Stimulated activated CD8-positive, alpha-beta memory T cell treated with anti-CD3 and anti-CD28 coated beads, Interleukin-4, amount 100 ng/mL, for 48 hours (primary cell): ENCODE measurements around the gene FGG.
A peak's percentile ranks its signal among the peaks of the same experiment; 100 is the strongest.

Experiments
- DNase-seq: peaks from one replicate; pipeline ENCODE4 v3.0.0-alpha.2; 2020

FGG gene

GRCh38 chr4:154612472-154613414 lies at the start of gene FGG:
Gene FGG (minus strand): TSS chr4:154612656. CDS start chr4:154612609, 47 bp downstream.
- no peak for DNase-seq

DNA sequence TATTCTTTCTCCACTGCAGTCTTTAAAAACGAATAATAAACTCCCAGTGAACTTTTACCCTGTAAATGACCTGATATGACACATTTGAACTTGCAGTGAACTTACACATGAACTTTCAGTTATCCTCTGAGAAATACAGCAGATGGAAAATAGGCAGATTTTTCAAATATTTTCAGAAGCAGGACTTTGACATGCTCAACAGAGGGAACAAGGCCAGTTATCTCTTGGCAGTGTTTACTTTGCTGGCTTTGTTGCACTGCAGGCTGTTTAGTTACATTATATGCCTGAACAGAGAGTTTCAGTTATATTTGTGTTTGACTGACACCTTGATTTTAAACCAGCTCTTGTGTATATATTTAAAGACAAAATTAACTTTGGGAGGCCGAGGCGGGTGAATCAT lies 47.6 kb upstream of the FGG start:
- no peak for DNase-seq

GRCh38 chr4:154658680-154659405 lies 46.4 kb upstream of the FGG start:
- DNase-seq = no peak

- DNase-seq = no peak
Measured at GRCh38 chr4:154643493-154643892, 31.0 kb upstream of the FGG start.

DNA sequence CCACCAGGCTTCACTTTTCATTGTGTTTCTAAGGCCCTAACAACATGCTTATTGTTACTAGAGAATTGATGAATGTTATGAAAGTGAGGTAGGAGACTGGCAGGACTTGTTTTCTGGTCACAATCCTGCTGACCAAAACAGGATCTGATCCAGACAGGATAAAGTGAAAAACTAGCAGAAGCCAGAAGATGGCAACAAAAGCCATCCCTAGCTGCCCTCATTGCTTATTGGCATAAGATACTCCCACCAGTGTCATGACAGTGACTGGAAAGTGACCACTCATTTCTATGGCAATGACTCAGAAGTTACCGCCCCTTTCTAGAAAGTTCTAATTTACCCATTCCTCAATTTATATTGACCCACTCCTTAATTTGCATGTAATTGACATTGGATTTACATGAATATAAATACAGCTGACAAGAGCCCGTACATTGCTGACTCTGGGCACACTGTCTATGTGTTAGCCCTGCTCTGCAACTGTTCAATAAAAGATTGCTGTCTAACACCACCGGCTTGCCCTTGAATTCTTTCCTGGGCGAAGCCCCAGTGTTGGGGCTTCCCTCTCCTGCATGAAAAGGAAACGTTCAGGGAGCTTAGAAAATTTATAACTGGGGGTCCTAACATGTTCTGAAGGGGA lies 30.0 kb upstream of the FGG start:
- DNase-seq = no peak

GRCh38 chr4:154640999-154641398 lies 28.5 kb upstream of the FGG start:
- no peak for DNase-seq

DNA sequence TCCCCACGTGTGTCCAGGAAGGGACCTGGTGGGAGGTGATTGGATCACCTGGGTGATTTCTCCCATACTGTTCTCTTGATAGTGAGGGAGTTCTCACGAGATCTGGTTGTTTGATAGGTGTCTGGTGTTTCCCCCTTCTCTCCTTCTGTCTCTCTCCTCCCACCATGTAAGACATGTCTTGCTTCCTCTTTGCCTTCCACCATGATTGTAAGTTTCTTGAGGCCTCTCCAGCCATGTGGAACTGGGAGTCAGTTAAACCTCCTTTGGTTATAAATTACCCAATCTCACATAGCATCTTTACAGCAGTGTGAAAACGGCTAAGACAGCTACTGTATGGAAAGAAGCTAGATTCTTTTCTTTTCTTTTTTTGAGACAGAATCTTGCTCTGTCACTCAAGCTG lies 21.6 kb upstream of the FGG start:
- no peak for DNase-seq

DNA sequence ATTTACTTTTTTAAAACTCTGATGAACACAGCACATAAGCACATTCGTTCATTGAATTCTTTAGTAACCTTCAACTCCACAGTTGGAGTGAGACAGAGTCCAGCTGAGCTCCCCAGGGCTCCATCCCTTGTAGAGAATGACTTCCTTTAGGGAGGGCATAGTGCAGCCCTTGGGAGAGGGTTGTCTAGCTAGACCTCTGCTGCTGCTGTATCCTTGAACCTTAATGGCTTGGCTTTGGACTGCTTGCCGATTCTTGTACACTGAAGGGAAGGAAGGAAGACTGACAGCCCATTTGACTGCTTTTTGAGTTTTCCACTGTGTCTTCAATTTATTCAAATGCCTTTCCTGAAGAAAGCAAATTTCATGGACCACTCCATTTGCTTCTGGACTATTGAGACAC lies 19.4 kb upstream of the FGG start:
- no peak for DNase-seq

DNA sequence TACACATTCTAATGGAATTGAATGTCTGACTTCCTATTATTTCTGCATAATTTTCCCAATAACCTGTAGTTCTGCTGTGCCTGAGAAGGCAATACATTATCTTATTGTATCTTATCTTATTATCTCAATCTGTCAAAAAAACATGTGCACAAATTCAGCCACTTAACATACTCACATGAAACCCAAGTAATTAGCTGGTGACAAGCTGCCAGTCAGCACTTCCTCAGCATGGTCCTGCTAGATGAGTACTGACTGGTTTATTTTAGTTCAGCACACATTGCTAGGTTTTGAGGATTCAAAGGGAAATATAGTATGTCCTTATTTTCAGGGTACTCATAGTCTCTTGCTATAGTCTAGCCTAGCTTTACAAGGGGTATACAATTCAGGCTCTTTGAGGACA lies 17.9 kb upstream of the FGG start:
- DNase-seq = no peak

GRCh38 chr4:154626793-154627484 lies 14.5 kb upstream of the FGG start:
- DNase-seq = peak; percentile 67

DNA sequence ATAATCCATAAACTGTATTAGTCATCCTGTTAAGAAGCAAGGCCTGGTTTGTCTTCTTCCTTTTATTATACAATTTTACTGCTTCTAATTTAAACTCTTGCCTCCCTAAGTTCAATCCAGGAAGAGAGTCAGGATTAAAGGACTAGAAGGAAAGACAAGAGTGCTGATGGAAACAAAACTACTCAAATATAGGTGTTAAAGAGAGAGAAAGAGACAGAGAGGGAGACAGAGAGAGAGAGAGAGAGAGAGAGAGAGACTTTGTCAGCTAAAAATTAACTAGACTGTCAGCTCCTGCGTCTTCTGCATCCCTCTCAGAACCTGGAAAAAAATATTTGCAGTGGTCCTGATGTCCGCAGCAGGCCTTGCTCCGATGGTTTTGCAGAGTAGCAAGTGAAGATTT lies 13.5 kb upstream of the FGG start:
- DNase-seq = no peak

DNA sequence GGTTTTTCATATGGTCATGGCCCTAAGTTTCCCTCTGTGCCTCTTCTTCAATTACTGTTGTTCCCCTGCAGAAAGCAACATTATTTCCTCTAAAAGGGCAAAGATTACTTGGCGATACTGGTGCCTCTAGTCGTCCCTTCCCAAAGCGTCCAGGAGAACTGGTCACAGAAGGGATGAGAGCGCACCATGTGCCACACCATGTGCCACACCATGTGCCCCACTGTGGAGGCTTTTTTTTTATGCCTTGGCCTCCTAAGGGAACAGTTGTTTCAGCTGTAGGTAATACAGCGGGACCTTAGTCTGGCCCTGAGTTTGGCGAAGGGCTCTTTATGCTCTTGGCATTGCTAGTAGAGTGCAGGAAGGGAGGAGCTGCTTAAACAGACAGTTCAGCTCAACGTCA lies 11.5 kb upstream of the FGG start:
- DNase-seq = no peak

DNA sequence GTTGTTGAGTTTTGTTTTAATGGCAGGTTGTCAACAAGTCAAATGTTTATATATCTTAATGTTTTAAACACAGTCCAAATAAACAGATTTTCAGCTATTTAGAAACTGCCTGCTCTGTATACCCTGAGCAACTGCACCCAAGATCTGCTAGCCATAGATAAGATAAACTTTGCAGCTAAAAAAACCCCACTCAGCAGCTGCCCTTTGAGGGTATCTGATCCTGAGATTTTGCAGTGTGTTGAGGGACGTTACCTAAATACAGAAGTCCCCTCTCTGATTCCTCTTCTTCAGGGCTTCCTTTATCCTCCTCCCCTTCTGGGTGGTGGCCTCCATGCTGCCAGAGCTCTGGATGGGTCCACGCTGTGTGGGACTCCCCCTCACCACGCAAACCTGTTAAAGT lies 11.0 kb upstream of the FGG start:
- DNase-seq = no peak

DNA sequence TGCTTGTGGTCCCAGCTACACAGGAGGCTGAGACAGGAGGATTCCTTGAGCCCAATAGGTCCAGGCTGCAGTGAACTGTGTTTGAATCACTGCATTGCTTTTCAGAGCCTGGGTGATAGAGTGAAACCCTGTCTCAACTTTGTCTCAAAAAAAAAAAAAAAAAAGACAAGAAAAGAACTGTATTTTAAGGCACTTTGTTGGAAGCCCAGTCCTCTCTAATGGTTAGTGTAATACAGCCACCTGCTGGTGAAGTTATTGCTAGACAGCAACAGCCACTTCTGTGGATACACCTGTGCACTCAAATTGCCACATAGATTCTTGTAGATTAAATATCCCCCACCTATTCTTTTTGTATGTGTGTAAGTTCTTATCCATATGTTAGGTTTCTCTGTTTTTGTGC lies 10.1 kb upstream of the FGG start:
- no peak for DNase-seq

DNA sequence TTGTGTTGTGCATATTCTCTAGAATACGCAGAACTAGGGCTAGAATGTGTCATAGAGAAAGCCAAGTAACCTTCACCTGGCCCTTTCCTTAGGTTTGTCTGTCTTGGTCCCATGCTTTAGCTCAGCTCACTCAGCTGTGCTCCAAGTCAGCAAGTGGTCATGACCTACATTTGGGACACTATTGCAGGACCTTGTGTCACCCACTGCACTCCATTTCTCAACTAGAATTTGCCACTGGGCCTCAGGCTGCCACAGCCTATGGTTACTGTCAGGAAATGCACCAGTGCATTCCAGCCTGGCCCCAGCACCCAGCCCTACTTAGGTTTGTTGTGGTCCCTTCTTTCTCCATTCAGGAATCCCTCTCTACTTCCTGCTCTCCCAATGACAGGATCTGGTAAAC lies 7.7 kb upstream of the FGG start:
- DNase-seq = no peak

- DNase-seq = peak; percentile 62
Measured at GRCh38 chr4:154618708-154619315, 6.4 kb upstream of the FGG start.

DNA sequence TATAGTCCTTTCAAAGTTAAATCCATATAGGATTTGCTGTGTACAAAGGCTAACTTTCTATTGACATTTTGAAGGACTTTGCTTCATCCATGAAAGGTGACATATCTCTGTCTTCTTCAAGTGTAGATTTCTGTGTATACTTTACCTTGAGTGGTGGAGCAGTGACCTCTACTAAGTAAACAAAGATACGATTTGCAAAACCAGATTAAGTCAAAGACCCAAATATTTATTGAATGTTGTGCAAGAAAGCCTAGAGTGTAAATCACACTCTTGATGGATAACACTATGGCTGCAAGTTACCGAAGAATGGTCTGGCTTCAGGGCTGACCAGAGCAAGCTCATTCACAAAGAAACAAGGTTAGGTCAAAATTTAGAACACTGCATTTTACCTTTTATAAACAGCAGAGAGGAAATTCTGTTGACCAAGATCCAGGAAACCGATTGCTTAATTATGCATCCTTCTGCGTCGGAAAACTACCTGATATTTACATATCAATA lies 5.4 kb upstream of the FGG start:
- DNase-seq = no peak

- DNase-seq = no peak
Measured at GRCh38 chr4:154616731-154617130, 4.3 kb upstream of the FGG start.

DNA sequence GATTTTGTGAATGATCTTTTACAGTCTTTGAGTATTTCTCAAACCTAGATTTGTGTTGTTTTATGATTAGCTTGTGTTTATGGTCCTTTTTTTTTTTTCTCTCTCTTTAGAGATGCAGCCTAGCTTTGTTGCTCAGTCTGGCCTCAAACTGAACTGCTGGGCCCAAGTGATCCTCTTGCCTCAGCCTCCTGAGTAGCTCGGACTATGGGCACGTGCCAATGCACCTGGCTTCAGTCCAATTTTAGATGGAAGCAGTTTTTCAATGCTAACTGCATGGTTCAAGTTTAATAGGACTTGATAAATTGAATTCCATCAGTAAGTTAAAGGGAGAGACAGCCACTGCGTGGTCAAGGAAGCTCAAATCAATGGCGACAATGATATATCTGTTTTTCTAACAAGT lies 3.8 kb upstream of the FGG start:
- no peak for DNase-seq

GRCh38 chr4:154615211-154615610 lies 2.8 kb upstream of the FGG start:
- DNase-seq = no peak

GRCh38 chr4:154614306-154614705 lies 1.9 kb upstream of the FGG start:
- no peak for DNase-seq

- no peak for DNase-seq
Measured at GRCh38 chr4:154611833-154612232, 623 bp downstream of the FGG start.

GRCh38 chr4:154610582-154610981 lies 1.9 kb downstream of the FGG start:
- DNase-seq = no peak
